NCI-H1092 (cell line): Measurements from ENCODE around the gene TMEM9.

ENCODE experiments used
- DNase-seq: peaks from one replicate; lab custom pipeline; 2025; lab: John Stamatoyannopoulos, UW

TMEM9 gene

GRCh38 chr1:201126832-201127754, 27.2 kb downstream of the TMEM9 start, which contains the start of gene ASCL5:
ASCL5 (minus strand) TSS chr1:201127184; CDS start chr1:201115372, 11,812 bp downstream.
- peak; percentile 69 for DNase-seq

GRCh38 chr1:201126463-201126831, 27.8 kb downstream of the TMEM9 start:
- DNase-seq, result no peak

GRCh38 chr1:201125800-201126199, 28.5 kb downstream of the TMEM9 start:
- no peak for DNase-seq

GRCh38 chr1:201125019-201125418, 29.3 kb downstream of the TMEM9 start:
- DNase-seq, result no peak

- DNase-seq, result no peak
Observed at GRCh38 chr1:201123866-201124265, 30.4 kb downstream of the TMEM9 start.

GRCh38 chr1:201122321-201122957, 31.8 kb downstream of the TMEM9 start:
- no peak for DNase-seq

- no peak for DNase-seq
Observed at GRCh38 chr1:201119206-201120197, 34.8 kb downstream of the TMEM9 start.

- no peak for DNase-seq
Observed at GRCh38 chr1:201116091-201116490, 38.2 kb downstream of the TMEM9 start.

- DNase-seq, result no peak
Observed at GRCh38 chr1:201115390-201115937, 38.8 kb downstream of the TMEM9 start.

- DNase-seq, result peak; percentile 99
Observed at GRCh38 chr1:201114245-201115131, 39.8 kb downstream of the TMEM9 start.

GRCh38 chr1:201113451-201114244, 40.6 kb downstream of the TMEM9 start:
- DNase-seq, result no peak

GRCh38 chr1:201112926-201113325, 41.3 kb downstream of the TMEM9 start:
- no peak for DNase-seq

GRCh38 chr1:201112173-201112731, 42.0 kb downstream of the TMEM9 start, which contains the start of gene CACNA1S:
CACNA1S (minus strand) TSS chr1:201112426; CDS start chr1:201112339, 87 bp downstream.
- DNase-seq, result no peak

GRCh38 chr1:201111672-201112071, 42.6 kb downstream of the TMEM9 start:
- no peak for DNase-seq

- no peak for DNase-seq
Observed at GRCh38 chr1:201111156-201111555, 43.1 kb downstream of the TMEM9 start.

GRCh38 chr1:201110616-201111015, 43.7 kb downstream of the TMEM9 start:
- no peak for DNase-seq

- DNase-seq, result no peak
Observed at GRCh38 chr1:201110138-201110537, 44.1 kb downstream of the TMEM9 start.

- no peak for DNase-seq
Observed at GRCh38 chr1:201109651-201110050, 44.6 kb downstream of the TMEM9 start.

- peak; percentile 75 for DNase-seq
Observed at GRCh38 chr1:201108614-201109013, 45.7 kb downstream of the TMEM9 start.
